DMS153 treated with DMSO at 0.1 percent for 48 hours (cell line): ENCODE measurements around the gene LIMS1.
"Not testable (repeated sequence)": the region's sequence is repeated elsewhere in the genome, so short reads cannot be mapped to it uniquely, and the experiment has no call there.

ENCODE experiments used
- DNase-seq: peaks from one replicate; lab custom pipeline; 2025; ENCODE audit not compliant: unreplicated experiment; lab: John Stamatoyannopoulos, UW

The LIMS1 gene

GRCh38 chr2:108585436-108585835, 51.2 kb downstream of the LIMS1 start:
- no peak for DNase-seq

- DNase-seq, result no peak
These were observed 51.8 kb downstream of the LIMS1 start for GRCh38 chr2:108586116-108586515.

GRCh38 chr2:108586631-108587030, 52.4 kb downstream of the LIMS1 start:
- no peak for DNase-seq

GRCh38 chr2:108587621-108588020, 53.4 kb downstream of the LIMS1 start:
- no peak for DNase-seq

- no peak for DNase-seq
These were observed 53.9 kb downstream of the LIMS1 start for GRCh38 chr2:108588070-108588668.

GRCh38 chr2:108589372-108589771, 55.1 kb downstream of the LIMS1 start:
- no peak for DNase-seq

- no peak for DNase-seq
These were observed 55.5 kb downstream of the LIMS1 start for GRCh38 chr2:108589781-108590180.

- no peak for DNase-seq
These were observed 56.9 kb downstream of the LIMS1 start for GRCh38 chr2:108591163-108591562.

GRCh38 chr2:108593547-108594098, 59.4 kb downstream of the LIMS1 start:
- DNase-seq, result no peak

GRCh38 chr2:108594132-108594981, 60.1 kb downstream of the LIMS1 start:
- DNase-seq, result no peak

GRCh38 chr2:108594982-108595464, 60.8 kb downstream of the LIMS1 start:
- DNase-seq, result no peak

GRCh38 chr2:108595771-108596170, 61.5 kb downstream of the LIMS1 start:
- not testable (repeated sequence) for DNase-seq

GRCh38 chr2:108597105-108597744, 63.0 kb downstream of the LIMS1 start:
- DNase-seq, result not testable (repeated sequence)

GRCh38 chr2:108601199-108601598, 66.9 kb downstream of the LIMS1 start:
- DNase-seq, result not testable (repeated sequence)

GRCh38 chr2:108602422-108602821, 68.2 kb downstream of the LIMS1 start:
- no peak for DNase-seq

GRCh38 chr2:108604196-108604595, 69.9 kb downstream of the LIMS1 start:
- no peak for DNase-seq

- DNase-seq, result no peak
These were observed 71.7 kb downstream of the LIMS1 start for GRCh38 chr2:108605947-108606346.

GRCh38 chr2:108607706-108608301, 73.5 kb downstream of the LIMS1 start:
- DNase-seq, result no peak

- no peak for DNase-seq
These were observed 76.8 kb downstream of the LIMS1 start for GRCh38 chr2:108611021-108611420.

GRCh38 chr2:108612153-108612513, 77.9 kb downstream of the LIMS1 start:
- no peak for DNase-seq

GRCh38 chr2:108612514-108613183, 78.4 kb downstream of the LIMS1 start:
- DNase-seq, result peak; percentile 32
